ENCODE measurements around the gene CABP4.
A peak's percentile ranks its signal among the peaks of the same experiment; 100 is the strongest.
"Not testable (repeated sequence)": the region's sequence is repeated elsewhere in the genome, so short reads cannot be mapped to it uniquely, and the experiment has no call there.

The CABP4 gene

DNA sequence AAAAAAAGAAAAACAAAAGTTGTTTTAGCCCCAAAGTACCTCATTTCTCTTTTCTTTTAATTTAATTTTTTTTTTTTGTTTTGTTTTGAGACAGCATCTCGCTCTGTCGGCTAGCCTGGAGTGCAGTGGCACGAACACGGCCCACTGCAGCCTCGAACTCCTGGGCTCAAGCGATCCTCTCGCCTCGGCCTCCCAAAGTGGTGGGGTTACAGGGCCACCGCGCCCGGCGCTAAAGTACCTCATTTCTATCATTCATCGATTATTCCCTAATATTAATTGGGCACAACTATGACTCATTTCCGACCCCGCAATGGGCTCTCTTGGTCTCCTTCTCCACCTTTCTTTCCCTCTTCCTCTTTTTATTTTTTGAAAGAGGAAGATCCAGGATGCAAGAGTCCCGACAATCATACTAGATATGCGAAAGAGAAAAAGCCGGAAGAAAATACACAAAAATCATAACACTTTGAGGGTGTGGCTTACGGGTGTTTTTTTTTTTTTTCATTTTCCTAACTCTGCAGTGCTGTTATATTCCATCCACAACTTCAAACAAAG is 27.2 kb downstream of the CABP4 start:
- H3K4me3 ChIP-seq (ENCODE audit: low read depth, low read length): peak overlapping the region; percentile 65
- TF ChIP-seq, protein P1, sequence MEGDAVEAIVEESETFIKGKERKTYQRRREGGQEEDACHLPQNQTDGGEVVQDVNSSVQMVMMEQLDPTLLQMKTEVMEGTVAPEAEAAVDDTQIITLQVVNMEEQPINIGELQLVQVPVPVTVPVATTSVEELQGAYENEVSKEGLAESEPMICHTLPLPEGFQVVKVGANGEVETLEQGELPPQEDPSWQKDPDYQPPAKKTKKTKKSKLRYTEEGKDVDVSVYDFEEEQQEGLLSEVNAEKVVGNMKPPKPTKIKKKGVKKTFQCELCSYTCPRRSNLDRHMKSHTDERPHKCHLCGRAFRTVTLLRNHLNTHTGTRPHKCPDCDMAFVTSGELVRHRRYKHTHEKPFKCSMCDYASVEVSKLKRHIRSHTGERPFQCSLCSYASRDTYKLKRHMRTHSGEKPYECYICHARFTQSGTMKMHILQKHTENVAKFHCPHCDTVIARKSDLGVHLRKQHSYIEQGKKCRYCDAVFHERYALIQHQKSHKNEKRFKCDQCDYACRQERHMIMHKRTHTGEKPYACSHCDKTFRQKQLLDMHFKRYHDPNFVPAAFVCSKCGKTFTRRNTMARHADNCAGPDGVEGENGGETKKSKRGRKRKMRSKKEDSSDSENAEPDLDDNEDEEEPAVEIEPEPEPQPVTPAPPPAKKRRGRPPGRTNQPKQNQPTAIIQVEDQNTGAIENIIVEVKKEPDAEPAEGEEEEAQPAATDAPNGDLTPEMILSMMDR (IDR thresholded peaks at IDR 0.05; ENCODE audit: control insufficient read depth, extremely low read depth, insufficient read depth): no peak
- no peak for DNase-seq (ENCODE audit: low read depth)

- TF ChIP-seq, protein P1 (IDR thresholded peaks at IDR 0.05; ENCODE audit: control insufficient read depth, extremely low read depth, insufficient read depth): peak; percentile 16; the same call in 1 of the 2 replicates
- H3K4me3 ChIP-seq (ENCODE audit: low read depth, low read length): peak within 1 kb of the TSS; percentile 65
- peak; percentile 93 for DNase-seq (ENCODE audit: low read depth)
Observed at GRCh38 chr11:67482827-67483798, 28.0 kb downstream of the CABP4 start, which contains the start of gene AIP. AIP (plus strand) TSS chr11:67483026; CDS start chr11:67483159, 133 bp downstream.

GRCh38 chr11:67483831-67484665 is 28.9 kb downstream of the CABP4 start:
- no peak for DNase-seq (ENCODE audit: low read depth)
- peak overlapping the region; percentile 65 for H3K4me3 ChIP-seq (ENCODE audit: low read depth, low read length)
- TF ChIP-seq, protein P1 (IDR thresholded peaks at IDR 0.05; ENCODE audit: control insufficient read depth, extremely low read depth, insufficient read depth): no peak

GRCh38 chr11:67484847-67485311 is 29.7 kb downstream of the CABP4 start:
- TF ChIP-seq, protein P1 (IDR thresholded peaks at IDR 0.05; ENCODE audit: control insufficient read depth, extremely low read depth, insufficient read depth): no peak
- H3K4me3 ChIP-seq (ENCODE audit: low read depth, low read length): no peak overlapping the region
- no peak for DNase-seq (ENCODE audit: low read depth)

- not testable (repeated sequence) for H3K4me3 ChIP-seq (ENCODE audit: low read depth, low read length); DNase-seq (ENCODE audit: low read depth)
Observed at GRCh38 chr11:67485873-67486361, 30.8 kb downstream of the CABP4 start.

- H3K4me3 ChIP-seq (ENCODE audit: low read depth, low read length): no peak overlapping the region
- no peak for DNase-seq (ENCODE audit: low read depth)
- TF ChIP-seq, protein P1 (IDR thresholded peaks at IDR 0.05; ENCODE audit: control insufficient read depth, extremely low read depth, insufficient read depth): no peak
Observed at GRCh38 chr11:67486481-67487195, 31.5 kb downstream of the CABP4 start.
